Stimulated activated CD8-positive, alpha-beta memory T cell treated with anti-CD3 and anti-CD28 coated beads, Interleukin-12 subunit alpha, Interleukin-12 subunit beta, amount 100 ng/mL, for 24 hours (primary cell): ENCODE results near the gene CRYGC.

Experiments used
- DNase-seq: peaks from one replicate; pipeline ENCODE4 v3.0.0-alpha.2; 2020; ENCODE audit errors: extremely low read depth

The CRYGC gene

DNA sequence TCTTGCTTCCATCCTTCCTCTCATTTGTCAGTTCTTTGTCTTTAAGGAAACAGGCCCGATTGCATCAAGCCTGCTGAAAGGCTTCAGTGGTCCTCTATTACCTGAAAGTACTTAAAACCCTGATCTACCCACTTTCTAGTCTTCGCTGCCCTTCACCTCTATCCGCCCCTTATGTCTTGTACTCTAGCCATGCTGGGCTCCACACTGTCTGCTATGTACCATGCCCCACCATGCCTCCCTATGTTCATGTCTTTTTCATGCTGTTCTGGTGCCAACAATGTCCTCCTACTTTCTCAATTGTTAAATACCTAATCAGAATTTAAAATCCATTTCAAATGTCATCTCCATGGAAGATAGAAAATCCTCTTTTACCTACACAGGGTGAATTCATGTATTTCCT, 33.5 kb downstream of the CRYGC start:
- no peak for DNase-seq

DNA sequence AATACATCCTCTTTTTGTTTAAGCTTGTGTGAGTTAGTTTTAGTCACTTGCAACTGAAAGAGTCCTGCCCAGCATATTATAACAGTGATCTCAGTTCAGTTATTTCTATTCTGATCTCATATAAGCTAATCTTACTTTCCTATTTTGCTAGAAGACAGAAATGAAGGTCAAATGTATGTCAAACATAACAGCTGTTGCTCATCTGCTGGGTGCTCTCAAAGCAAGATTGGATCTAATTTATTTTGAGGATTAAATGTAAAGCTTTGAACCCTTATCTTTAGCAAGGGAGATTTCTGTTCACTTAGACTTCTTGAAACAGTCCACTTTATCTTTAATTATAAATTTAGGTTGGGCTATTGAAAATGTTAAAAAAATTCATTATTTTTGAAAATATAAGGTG, 36.5 kb downstream of the CRYGC start:
- no peak for DNase-seq

DNA sequence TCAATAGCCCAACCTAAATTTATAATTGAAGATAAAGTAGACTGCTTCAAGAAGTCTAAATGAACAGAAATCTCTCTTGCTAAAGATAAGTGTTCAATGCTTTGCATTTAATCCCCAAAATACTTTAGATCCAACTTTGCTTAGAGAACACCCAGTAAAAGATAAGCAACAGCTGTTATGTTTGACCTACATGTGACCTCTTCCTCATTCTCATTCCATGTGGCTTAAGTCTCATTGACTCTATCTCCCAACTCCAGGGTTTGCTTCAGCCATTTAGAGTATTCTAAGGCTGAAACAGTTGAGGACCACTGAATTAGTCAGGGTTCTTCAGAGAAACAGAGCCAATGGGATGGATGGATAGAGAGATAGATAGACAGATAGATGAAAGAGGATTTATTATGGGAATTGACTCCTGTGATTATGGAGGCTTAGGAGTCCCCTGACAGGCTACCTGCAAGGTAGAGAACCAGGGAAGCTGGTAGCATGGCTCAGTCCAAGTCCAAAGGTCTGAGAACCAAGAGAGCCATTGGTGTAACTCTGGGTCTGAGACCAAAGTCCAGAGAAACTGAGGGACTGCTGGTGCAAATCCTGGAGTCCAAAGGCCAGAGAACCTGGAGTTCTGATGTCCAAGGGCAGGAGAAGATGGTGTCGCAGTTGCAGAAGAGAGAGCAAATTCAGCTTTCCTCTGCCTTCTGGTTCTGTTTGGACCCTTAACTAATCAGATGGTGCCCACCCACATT, 37.4 kb downstream of the CRYGC start:
- no peak for DNase-seq

DNA sequence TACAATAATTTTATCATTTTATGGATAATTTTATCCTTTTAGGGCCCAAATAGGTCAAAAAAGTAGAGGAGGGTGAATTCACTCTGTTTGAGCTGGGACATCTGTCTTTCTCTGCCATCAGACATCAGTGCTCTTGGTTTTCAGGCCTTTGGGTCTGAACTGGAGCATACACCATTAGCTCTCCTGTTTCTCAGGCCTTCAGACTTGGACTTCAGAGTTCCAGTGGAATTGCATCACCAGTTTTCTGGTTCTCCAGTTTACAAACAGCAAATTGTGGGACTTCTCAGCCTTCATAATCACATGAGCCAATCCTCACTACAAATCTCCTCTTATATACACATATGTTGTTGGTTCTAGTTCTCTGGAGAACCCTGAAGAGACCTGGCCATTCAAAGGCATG, 39.2 kb downstream of the CRYGC start:
- no peak for DNase-seq

DNA sequence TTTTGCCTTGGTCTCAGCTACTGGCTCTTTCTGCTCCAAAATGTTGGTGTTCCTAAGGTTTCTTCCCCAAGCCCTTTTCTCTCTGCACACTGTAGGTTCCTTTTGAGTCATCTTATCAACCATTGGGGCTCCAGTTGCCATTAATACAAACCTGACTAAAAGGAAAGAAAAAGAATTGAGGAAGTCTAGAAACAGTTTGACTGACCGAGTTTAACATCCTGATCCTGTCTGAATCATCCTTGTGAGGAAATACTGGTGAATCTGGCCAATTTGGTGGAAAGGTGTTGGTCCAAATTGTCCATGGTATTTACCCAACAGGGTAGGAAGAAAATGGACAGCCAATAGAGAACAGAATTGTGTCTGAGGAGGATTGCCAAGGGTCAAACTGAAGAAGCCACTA, 43.6 kb downstream of the CRYGC start:
- no peak for DNase-seq

DNA sequence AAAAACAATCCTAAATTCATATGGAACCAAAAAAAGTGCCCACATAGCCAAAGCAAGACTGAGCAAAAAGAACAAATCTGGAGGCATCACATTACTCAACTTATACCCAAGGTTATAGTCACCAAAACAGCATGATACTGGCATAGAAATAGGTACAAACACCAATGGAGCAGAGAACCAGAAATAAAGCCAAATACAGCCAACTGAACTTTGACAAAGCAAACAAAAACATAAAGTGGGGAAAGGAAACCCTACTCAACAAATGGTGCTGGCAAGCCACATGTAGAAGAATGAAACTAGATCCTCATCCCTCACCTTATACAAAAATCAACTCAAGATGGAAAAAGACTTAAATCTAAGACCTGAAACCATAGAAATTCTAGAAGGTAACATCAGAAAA, 45.8 kb downstream of the CRYGC start:
- DNase-seq = no peak
